ENCODE results near the gene VAV2. TPM values are rescaled to one million over a fixed set of nuclear protein-coding genes. Genes with fewer than 3 reads are reported as not detected.

The VAV2 gene
- total RNA-seq = 20.8 and 52.0 TPM in 2 replicates

GRCh38 chr9:133991964-133992779 lies at the start of gene VAV2:
VAV2 (minus strand) TSS chr9:133992324; CDS start chr9:133992278, 46 bp downstream.
- no peak for DNase-seq (ENCODE audit: low read depth)

DNA sequence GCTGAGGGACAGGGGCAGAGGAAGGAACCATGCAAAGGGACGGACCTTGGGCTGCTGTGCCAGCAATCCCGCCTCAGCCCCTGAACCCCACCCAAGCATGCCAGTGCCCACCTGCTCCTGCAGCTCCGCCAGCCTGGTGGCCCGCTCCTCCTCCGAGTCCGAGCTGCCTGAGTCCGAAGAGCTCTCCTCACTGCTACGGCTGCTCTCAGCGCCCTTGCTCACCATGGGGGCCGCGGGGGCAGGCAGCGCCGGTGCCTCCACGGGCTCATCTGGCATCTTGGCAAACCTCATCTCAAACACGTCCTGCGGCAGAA lies 49.5 kb upstream of the VAV2 start:
- no peak for DNase-seq (ENCODE audit: low read depth)

- DNase-seq (ENCODE audit: low read depth) = no peak
Measured at GRCh38 chr9:134040781-134041648, 48.9 kb upstream of the VAV2 start.

GRCh38 chr9:134040176-134040565 lies 48.0 kb upstream of the VAV2 start:
- no peak for DNase-seq (ENCODE audit: low read depth)

GRCh38 chr9:134039386-134040175 lies 47.5 kb upstream of the VAV2 start:
- no peak for DNase-seq (ENCODE audit: low read depth)

DNA sequence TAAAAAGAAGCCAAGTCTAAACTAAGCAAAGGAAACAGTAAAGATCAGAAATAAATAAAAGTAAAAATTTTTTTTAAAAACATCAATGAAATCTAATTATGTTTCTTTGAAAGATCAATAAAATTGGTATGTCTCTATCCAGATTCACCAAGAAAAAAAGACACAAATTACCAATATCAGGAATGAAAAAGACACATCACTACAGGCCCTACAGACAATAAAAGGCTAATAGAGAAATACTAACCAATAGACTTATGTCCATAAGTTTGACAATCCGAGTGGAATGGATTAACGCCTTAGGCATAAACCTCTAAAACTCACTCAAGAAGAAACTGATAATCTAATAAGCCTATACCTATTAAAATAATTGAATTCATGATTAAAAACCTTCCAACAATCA lies 45.5 kb upstream of the VAV2 start:
- DNase-seq (ENCODE audit: low read depth) = no peak

GRCh38 chr9:134036130-134036529 lies 44.0 kb upstream of the VAV2 start:
- no peak for DNase-seq (ENCODE audit: low read depth)

GRCh38 chr9:134035041-134036039 lies 43.2 kb upstream of the VAV2 start:
- DNase-seq (ENCODE audit: low read depth) = no peak

DNA sequence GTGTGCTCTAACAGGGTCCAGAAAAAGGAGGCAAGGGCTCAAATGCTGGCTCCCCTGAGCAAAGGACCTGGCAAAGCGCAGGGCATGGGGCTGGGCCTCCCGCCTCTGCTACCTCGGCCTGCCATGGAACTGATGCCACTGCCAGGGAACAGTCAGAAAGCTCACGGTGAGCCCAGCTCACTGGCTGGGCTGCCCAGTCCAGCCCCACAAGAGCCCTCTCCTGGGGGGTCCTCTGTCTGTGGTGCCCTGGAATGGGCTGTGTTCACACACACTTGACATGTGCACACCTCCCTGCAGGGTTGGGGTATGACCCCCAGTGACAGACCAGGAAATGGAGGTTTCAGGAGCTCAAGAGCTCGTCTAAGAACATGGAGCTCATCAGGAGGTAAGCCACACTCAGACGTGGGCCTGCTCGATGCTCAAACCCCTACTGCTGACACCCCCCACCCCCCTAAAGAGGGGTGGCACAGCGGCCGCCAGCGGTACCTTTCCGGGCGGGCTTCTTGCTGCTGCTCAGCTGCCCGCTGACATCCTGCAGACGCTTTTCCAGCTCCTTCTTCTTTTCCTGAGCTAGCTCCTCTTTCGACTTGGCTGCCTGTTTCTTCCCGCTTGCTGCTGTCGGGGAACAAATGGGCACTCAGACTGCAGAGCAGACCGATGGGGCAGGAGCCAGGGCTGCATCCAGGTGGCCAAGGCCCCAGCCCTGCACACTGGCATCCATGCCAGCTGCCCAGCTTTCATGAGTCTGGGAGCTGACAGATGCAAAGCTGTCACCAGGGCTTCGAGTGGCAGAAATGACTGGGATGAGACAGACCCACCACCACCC lies 42.3 kb upstream of the VAV2 start:
- DNase-seq (ENCODE audit: low read depth) = no peak

- DNase-seq (ENCODE audit: low read depth) = no peak
Measured at GRCh38 chr9:134033516-134034214, 41.5 kb upstream of the VAV2 start.

DNA sequence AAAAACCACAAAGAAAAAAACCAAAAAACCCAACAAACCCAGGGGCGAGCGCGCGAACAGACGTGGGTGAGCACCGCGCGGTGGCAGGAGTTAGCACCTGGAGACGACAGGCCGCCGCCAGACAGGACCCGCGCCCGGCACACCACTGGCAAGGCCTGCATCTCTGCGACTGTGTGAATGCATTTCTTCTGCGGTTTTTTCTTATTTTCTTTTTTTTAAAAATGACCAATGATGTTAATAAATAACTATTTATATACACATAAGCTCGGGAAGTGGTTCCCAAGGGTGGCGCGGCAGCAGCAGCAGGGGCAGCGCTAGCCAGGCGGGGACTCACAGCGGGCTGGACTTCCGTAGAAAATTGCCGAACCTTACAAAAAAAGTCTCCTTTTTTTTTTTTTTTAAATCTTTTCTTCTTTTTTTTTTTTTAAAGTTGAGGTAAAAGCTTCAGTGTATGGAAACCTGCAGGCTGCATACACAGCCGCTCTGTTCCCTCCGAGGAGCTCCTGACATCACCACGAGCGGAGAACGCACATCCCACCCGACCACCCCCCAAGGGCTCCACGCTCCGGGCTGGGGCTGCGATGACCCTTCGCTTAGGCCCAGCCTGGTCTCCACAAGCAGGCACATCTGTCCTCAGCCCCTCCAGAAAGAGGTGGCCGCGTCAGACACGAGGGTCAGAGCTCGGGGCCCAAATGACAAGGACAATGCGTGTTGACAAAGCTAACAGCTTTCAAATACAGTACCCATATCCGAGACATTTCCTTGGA lies 40.5 kb upstream of the VAV2 start:
- DNase-seq (ENCODE audit: low read depth) = no peak

DNA sequence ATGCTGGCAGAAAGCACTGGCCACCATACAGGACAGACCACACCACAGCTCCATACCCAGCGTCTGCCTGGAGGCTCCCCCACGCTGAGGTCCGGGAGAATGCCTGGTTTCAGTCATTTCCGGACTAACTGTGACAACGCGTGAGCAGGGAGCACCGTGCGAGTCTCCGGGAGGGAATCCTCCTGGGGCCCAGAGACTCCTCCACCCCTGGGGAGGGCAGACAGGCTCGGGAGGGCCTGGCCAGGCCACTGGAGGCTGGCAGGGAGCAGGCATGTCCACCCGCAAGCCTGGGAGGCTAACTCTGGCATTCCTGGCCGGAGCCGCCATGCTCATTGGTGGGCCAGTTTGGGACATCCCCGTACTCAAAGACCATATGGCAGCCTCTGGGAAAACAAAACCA lies 39.7 kb upstream of the VAV2 start:
- no peak for DNase-seq (ENCODE audit: low read depth)

- no peak for DNase-seq (ENCODE audit: low read depth)
Measured at GRCh38 chr9:134030821-134031470, 38.8 kb upstream of the VAV2 start.

- DNase-seq (ENCODE audit: low read depth) = no peak
Measured at GRCh38 chr9:134029248-134030226, 37.4 kb upstream of the VAV2 start.

GRCh38 chr9:134028575-134029247 lies 36.6 kb upstream of the VAV2 start:
- no peak for DNase-seq (ENCODE audit: low read depth)

GRCh38 chr9:134028076-134028475 lies 36.0 kb upstream of the VAV2 start:
- DNase-seq (ENCODE audit: low read depth) = no peak
